CD4-positive, alpha-beta T cell treated with Interleukin-2 at 100 ng/mL for 4 hours (primary cell): ENCODE data around the gene DMXL2.
"Not testable (repeated sequence)": the region's sequence is repeated elsewhere in the genome, so short reads cannot be mapped to it uniquely, and the experiment has no call there.

ENCODE experiments used
- DNase-seq: peaks from one replicate; pipeline ENCODE4 v3.0.0-alpha.2; 2020; ENCODE audit warnings: low spot score

DMXL2 gene

DNA sequence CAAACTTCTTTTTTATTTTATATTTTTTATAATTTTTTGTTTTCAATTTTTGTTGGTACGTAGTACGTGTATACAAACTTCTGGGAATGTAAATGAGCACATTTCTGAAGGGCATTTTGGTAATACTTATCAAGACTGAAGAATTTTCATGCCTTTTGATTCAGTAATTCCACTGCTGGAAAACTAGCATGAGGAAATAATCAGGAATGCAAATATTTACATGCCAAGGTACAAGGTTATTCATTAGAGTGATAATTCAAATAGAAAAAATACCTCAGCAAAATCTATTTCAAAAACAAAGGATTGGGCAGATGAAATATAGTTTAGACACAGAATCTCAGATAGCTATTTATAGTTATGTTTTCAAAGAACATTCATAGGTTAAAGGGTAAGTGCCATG lies 128.7 kb downstream of the DMXL2 start:
- no peak for DNase-seq

DNA sequence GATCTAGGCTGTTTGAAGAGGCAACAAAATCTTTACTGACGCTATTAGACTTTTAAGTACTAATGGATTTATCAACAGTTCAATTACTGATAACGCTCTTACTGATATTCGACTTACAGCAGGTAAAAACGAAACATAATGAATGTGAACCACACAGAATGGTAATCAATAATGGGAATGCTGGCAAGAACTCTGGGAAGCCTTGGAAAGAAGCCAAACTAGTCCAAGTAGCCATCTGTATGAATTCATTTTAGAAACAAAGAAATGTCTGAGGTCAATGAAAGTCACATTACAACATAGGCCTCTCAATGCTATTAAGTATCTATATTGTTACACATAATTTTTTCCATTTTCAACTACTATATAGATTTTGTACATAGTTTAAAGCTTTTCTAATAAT lies 130.0 kb downstream of the DMXL2 start:
- DNase-seq: no peak

DNA sequence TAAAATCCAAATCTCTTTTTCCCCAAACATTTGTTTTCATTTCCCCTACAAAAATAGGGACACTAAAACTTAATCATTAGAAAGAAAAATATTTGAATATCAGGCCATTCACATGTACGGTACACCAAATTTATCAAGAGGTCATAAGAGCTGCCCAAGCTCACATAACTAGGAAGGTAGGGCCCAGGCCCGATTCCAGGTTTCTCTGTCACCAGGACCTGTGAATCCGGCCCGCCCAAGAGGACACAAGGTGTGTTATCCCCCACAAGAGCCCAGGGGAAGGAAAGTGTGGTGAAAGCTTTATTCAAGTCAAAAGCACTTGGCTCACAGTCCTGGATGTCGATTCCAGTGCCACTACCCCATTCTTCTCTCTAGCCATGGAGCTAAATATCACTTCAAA lies 130.6 kb downstream of the DMXL2 start:
- no peak for DNase-seq

DNA sequence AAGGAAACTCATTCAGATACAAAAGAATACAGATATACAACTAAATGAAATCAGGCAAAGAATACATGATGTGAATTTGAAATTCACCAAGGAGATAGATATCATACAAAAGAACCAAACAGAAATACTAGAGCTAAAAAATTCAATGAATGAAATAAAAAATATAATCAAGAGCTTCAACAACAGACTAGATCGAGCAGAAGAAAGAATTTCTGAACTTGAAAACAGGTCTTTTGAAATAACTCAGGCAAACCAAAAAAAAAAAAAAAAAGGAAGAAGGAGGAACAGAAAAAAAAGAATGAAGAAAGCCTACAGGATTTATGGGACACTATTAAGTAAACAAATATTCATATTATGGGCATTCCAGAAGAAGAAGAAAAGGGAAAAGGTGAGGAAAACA lies 137.8 kb downstream of the DMXL2 start:
- DNase-seq: no peak

DNA sequence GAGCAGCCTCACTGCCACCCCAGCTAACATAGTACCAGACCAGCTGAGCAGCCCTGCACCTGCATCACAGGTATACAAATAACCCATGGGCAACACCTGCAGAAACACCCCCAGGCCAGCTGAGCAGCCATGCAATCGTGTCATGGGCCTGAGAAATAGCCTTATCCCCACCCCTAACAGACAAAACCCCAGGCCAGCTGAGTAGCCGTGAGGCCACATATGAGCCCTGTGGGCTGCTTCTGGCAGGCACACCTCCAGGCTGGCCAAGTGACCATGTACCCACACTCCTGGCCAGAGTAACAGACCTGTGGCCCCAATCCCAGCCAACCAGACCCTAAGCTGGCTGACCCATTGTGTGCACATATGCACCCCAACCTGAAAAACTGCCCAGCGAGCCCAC lies 138.6 kb downstream of the DMXL2 start:
- DNase-seq: no peak

DNA sequence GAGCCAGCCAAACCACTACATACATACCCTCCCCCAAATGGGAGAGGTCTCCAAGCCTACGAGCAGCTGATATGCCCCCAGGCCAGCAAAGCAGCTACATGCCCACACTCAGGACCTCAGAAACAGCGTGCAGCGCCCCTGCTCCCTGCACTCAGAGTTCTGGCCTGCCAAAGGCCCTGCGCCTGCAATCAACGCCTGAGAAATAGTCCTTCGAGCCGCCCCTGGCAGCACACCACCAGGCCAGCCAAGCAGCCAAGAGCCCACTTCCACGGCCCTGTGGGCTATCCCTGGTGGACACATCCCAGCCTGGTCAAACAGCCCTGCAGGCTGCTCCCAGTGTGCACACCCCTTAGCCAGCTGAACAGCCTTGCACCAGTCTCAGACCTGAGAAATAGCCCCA lies 139.1 kb downstream of the DMXL2 start:
- DNase-seq: no peak

DNA sequence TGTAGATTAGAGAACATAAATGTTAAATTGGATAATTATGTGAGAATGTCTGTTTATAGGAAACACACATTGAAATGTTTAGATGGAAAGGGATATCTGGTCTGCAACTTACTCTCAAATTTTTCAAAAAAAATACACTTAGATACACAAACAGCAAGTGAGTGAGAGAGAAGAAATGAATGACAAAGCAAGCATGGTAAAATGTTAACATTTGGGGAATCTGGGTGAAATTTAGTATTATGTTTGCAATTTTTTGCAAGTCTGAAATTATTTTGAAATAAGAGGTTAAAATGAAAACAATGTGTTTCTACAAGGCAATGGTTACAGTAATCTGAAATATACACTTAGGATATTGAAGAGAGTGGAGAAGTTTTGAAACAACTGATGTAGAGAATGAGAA lies 146.8 kb downstream of the DMXL2 start:
- DNase-seq: no peak

DNA sequence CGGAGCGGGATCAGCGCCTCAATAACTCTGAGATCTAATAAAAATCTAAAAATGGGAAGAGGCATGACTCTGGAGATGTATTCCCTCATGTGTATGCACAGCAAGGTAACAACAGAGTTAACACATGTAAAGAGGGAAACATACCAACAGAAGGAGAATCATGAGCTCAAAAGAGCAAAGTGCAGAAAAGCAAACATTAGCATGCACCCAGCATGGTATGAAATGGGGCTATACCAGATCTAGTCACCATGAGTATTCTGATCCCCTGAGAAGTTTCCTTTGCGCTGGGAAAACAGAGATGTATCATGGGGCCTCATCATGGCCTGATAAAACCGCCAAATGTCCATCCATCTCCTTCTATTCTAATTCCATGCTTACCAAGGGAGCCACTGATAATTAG lies 152.1 kb downstream of the DMXL2 start:
- DNase-seq: no peak

DNA sequence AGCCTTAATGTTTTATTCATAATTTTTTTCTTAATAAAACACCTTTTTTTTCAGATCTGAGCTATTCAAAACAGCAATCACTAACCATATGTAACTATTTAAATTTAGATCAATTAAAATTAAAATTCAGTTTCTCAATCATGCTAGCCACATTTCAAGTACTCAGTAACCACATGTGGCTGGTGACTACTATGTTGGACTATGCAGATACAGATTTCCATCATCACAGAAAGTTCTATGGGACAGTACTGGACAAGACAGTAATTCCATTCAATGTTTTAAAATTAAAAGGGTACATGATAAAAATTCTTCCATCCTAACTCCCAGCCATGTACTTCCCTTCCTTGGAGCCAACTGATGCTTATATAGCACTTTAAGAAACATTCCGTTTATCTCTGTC lies 161.8 kb downstream of the DMXL2 start:
- no peak for DNase-seq

DNA sequence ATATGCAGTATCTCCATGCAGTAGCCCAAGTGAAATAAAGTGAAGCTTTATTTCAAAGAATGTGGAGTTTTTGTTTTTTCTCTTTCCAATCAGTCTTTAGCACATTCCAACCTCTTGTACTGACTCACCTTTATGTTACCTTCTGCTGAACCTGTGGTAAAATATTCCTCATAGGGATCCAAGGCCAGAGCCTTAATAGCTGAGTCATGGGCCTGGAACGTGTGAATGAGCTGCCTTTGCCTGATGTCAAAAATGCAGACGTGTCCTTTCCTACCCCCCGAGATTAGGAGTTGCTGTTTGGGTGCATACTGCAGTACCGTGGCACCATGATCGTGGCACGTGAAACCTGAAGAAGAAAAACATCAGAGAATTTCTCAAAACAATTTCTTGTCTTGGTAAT lies 172.6 kb downstream of the DMXL2 start:
- no peak for DNase-seq

DNA sequence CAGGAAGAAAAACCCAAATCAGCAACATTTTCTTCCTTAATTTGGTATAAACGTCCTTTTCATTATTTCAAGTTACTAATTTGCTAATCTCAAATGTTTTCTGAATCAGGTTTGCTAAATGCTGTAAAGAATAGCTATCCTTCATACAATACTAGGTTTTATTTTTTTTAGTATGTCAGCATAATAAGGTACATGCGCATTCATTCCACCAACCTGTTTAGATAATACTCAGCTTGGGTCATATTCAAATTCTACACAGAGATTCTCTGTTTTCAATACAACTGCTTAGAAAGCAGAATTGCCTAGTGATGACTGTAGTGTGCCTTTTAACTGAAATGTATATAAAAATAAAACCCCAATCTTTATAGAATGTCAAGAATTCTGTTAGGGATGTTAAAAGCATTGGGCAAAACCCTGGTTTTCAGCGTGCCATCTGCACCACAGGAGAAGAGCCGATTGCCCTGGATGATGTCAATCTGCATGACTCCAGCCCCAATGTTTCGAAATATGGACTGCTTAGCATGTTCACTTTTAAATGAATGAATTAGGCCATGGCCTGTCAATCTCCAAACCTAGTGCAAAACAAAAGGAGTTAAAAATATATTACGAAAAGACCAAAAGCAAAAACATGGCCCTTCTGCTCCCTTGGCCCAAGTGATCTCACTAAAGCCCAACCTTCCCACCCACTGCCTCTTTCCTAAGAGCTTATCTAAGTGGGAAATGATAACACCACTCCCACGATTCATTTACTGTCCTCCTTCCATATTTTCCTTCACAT lies 173.8 kb downstream of the DMXL2 start:
- DNase-seq: no peak

DNA sequence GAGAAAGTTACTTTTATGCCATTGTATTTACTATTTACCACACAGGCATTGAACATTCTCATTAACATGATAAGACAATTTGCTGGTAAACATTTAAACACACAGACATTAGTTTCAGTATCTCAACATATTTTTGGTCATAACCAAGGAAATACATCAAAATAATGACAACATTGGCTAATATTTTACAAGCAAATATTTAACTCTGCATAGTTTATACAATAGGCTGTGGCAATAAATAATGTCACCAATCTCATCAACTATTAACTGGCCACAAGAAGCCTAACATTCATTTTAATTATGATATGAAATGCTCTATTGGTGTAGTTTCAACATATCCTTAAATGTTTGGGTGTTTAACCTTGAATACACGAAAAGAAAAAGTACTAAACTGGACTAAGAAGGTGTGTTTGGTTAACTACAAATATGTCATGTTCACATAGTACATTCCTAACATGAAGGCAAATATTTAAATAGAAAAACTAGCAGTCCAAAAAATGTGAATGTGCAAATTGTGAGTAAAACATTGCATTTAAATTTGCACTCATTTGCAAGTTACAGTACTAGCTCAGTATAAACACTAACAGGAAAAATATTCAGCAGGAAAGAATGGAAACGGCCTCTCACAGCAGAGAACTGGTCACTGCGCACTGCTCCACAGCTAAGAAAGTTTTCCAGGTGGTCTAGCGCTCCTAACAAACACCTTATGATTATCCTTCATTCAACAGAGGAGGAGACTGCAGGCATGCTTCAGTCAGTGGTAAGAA lies 174.5 kb downstream of the DMXL2 start:
- no peak for DNase-seq

DNA sequence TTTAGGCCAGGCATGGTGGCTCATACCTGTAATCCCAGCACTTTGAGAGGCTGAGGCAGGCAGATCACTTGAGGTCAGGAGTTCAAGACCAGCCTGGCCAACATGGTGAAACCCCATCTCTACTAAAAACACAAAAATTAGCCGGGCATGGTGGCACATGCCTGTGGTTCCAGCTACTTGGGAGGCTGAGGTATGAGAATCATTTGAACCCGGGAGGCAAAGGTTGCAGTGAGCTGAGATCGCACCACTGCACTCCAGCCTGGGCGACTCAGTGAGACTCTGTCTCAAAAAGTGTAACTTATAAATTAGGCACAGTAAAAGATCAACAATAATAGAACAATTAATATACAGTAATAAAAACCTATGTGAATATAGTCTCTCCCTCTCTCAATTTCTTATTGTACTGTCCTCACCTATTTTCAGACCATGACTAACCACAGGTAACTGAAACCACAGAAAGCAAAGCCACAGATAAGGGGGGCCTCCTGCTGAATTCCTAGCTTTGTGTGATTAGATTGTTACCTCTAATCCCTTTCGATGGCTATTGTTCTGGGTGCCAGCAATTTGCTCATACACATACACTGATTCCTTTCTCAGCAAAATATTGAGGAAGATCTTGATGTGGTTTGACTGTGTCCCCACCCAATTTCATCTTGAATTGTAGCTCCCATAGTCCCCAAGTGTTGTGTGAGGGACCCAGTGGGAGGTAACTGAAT lies 176.4 kb downstream of the DMXL2 start:
- not testable (repeated sequence) for DNase-seq

DNA sequence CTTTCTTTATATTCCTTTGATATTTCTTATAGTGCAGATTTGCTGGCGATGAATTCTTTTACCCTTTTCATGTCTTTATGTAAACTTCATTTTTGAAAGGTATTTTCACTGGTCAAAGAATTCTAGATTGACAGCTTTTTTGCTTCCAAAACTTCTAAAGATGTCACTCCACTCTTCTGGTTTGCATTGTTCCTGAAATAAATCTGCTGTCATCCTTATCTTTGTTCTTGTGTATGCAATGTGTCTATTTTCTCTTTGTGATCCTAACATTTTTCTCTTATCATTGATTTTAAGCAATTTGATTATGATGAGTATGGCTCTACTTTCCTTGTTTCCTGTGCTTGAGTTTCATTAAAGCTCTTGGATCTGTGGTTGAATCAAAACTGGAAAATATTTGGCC lies 177.8 kb downstream of the DMXL2 start:
- DNase-seq: no peak

DNA sequence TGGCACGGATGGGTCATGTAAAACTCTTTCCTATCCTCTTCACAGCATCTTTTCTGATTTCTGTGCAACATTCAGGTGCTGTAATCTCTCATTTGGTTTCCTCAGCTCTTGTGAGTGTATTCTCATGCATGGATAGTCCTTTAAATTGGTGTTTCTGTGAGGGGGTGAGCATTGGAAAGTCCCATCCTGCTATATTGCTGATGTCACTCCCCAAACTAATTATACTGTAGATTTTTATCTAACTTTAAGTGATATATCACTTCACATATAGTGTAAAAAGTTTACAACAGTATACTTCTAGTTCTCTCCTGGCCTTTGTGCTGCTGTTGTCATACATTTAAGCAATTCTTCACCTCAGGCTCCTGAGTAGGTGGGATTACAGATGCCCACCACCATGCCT lies 178.5 kb downstream of the DMXL2 start:
- no peak for DNase-seq

DNA sequence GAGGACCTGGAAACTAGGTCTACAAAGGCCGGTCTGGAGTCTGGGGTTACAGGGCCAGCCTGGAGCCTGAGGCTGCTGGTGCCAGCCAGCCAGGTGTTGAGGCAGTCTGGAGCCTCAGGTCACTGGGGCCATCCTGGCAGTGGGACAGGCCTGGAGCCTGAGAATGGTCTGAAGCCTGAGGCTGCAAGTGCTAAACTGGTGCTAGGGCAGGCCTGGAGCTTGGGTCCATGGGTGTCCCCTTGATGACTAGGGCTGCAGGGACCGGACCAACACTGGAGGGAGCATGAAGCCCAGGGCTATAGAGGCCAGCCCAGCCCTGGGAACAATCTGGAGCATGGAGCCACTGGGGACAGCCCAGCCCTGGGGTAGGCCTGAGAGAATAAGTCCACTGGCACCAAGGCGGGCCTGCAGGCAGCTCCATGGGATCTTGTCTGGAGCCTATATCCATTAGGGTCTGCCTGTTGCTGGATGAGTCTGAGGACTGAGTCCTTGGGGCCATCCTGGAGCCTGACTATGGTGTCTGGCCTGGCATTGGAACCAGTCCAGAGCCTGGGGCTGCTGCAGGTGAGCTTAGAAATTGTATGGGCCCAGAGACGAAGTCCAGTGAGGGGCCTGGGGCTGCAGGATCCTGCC lies 179.2 kb downstream of the DMXL2 start:
- no peak for DNase-seq

DNA sequence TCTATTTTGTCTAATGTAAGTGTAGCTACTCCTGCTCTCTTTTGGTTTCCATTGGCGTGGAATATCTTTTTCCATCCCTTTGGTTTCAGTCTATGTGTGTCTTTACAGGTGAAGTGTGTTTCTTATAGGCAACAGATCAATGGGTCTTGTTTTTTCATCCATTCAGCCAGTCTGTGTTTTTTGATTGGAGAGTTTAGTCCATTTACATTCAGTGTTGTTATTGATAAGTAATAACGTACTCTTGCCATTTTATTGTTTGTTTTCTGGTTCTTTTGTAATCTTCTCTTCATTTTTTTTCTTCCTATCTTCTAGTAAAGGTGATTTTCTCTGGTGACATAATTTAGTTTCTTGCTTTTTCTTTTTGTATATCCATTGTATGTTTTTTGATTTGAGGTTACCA lies 184.0 kb downstream of the DMXL2 start:
- DNase-seq: no peak

DNA sequence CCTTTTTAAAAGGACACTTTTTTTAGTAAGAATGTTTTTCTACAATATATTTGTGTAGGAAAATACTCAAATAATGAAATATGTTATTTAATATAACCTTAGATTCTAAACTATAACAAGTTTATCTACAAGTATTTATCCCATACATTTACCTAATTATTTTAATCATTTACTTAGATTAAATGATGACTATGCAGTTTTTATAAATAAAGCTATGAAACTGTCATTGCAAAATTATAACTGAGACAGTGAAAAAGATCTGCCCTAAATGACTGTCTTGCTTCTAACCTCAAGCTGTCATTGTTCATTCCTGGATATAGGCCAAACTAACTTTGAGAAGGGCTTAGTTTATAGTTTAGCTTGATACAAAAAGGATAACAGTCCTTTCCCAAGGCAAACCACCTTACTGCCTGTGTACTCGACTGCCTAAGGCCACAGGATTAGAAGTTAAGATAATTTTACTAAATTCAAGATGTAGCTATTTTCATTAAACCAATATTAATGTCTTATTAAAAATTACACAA lies 197.0 kb downstream of the DMXL2 start:
- DNase-seq: no peak

DNA sequence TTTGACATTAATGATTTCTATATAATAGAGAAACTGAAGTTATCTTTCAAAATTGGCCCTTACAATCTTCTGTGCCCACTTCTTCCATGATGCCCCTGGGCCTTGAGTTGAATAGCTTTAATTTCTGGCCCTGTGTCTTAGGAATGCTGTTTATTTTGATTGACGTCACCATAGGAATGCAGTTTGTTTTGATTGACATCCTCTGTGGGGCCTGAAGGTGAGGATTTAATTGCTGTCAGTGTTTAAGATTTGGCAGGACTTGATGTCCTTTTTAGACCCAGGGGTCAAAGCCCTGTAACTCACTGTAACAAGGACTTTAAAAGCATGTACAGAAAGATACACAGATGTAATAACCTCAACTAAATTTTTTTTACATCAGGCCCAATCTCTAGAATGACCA lies 197.8 kb downstream of the DMXL2 start:
- DNase-seq: no peak

DNA sequence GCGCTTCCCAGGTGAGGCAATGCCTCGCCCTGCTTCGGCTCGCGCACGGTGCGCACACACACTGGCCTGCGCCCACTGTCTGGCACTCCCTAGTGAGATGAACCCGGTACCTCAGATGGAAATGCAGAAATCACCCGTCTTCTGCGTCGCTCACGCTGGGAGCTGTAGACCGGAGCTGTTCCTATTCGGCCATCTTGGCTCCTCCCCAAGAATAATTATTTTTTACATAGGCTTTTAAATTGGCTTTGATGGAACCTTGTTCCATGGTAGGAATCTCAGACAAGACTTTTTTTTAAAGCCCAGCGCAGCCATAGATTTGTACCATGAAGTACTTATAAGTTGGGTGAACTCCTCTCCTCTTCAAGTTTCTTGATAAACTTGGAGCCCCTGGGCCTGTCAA lies 199.5 kb downstream of the DMXL2 start:
- DNase-seq: not testable (repeated sequence)

DNA sequence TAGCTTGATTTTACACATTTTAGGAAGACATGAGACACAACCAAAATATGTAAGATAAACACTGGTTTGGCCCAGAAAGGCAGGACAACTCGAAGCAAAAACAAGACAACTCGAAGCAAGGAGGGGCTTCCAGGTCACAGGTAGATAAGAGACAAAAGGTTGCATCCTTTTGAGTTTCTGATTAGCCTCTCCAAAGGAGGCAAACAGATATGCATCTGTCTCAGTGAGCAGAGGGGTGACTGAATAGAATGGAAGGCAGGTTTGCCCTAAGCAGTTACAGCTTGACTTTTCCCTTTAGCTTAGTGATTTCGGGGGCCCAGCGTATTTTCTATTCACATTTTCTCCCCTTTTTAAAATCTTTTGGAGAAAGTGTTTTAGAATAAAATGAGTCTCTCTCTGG lies 206.4 kb downstream of the DMXL2 start:
- DNase-seq: no peak

DNA sequence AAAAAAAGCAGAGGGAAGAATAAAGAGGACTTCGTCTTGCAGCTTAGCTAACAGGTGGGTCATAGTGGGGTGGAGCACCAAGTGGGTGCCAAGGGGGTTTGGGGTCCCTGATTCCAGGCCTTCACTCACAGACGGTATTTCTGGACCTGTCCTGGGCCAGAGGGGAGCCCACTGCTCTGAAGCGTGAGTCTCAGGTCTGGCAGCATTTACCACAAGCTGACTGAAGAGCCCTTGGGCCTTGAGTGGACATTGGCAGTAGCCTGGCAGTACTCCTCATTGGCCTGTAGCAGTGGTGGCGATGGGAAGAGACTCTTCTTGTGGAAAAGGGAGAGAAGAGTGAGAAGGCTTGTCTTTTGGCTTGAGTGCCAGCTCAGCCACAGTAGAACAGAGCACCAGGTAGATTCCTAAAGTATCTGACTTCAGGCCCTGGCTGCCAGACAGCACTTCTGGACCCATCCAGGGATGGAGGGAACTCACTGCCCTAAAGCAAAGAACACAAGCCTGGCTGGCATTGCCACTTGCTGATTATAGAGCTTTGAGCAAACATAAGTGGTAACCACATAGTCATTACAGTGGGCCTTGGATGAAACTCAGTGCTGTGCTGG lies 208.2 kb downstream of the DMXL2 start:
- DNase-seq: no peak
